D721Med (cell line): ENCODE measurements around the gene SPA17.

Experiments
- DNase-seq: peaks from one replicate; pipeline ENCODE4 v3.0.0; 2011; ENCODE audit warnings: low spot score; ENCODE audit not compliant: insufficient read length
- FAIRE-seq: peaks from 2 replicates; lab custom pipeline; 2011; peaks lifted over from hg19 to GRCh38; lab: Jason Lieb, UNC
- TF ChIP-seq, protein P1 (sequence below): IDR thresholded peaks from 2 replicates; pipeline ENCODE4 v1.5.1; 2012; ENCODE audit warnings: mild to moderate bottlenecking, control low read depth; ENCODE audit not compliant: insufficient read depth; ENCODE audit errors: missing control alignments

The SPA17 gene

DNA sequence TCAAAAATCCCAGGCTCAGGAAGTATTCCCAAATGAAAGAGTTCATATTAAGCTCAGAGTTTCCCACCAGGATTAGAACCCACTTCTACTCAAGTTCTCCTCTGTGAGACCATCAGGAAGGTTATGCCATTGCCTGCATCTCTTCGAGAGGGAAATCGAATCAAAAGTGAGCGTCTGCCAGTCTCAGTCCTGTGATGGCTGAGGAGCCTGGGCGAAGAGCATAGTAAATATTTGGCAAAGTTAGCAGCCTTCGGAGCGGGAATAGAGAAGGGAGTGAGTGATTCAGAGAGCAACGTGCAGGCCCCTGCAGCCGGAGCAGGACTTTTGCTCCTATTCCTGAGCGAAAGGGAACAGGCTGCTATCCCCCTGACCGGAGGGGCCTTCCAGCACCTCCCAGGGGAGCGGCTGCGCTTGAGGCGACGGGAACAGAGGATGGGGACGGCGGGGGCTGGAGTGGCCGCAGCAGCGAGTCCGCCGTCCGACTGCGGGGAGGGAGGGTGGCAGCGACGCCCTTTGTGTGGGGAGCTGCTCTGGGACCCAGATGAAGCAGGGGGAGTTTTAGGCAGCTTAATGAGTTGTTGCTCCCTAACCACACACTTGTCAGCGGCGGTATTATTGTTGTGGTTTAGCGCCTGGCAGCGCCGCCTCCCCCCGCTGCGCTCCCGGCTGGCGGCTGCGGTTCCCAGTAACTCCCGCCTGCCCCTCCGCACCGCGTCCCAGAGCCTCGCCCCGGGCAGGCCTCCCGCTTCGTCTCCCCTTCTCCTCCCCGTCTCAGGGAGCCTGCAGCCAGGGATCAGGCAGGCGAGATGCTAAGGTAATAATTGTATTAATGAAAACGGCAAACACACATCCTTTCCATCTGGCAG, 44.3 kb downstream of the SPA17 start:
- TF ChIP-seq, protein P1, sequence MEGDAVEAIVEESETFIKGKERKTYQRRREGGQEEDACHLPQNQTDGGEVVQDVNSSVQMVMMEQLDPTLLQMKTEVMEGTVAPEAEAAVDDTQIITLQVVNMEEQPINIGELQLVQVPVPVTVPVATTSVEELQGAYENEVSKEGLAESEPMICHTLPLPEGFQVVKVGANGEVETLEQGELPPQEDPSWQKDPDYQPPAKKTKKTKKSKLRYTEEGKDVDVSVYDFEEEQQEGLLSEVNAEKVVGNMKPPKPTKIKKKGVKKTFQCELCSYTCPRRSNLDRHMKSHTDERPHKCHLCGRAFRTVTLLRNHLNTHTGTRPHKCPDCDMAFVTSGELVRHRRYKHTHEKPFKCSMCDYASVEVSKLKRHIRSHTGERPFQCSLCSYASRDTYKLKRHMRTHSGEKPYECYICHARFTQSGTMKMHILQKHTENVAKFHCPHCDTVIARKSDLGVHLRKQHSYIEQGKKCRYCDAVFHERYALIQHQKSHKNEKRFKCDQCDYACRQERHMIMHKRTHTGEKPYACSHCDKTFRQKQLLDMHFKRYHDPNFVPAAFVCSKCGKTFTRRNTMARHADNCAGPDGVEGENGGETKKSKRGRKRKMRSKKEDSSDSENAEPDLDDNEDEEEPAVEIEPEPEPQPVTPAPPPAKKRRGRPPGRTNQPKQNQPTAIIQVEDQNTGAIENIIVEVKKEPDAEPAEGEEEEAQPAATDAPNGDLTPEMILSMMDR = no peak
- FAIRE-seq (no peak), DNase-seq (no peak)

DNA sequence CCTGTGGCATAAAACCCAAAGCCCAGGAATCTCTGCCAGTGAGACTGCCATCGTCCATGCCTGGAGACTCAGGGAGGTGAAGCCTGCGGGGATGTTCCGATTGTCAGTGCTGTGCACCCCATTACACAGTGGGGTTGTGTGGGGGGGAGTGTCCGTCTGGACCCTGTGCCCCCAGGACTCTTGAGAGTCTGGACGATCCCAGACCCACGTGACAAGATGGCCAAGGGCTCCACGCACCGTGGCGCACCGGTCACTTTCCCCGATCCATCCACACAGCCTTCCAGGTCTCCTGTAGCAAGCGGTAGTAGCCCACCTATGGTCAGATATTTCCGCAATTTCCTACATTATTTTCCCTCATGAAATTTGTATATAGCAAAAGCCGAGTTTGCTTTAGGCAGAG, 45.1 kb downstream of the SPA17 start:
- no peak for FAIRE-seq
- TF ChIP-seq, protein P1 = no peak
- no peak for DNase-seq

DNA sequence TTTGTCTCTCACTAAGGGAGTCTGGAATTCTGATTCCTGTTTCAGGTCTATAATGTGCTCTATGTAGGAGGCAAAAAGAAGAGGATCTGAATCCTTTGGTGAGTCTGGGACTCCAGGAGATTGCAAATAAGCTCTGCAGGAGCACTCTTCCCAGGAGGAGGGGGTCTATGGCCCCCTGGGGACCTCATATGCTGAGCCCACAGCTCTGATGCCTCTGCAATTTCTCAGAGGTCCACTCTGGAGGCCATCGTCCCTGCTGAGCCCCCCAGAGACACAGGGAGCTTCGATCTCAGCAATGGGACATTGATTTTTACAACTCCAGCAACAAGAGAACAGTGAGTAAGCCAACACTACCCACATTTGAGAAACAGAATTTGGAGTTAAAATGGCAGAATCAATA, 45.8 kb downstream of the SPA17 start:
- TF ChIP-seq, protein P1 = no peak

DNA sequence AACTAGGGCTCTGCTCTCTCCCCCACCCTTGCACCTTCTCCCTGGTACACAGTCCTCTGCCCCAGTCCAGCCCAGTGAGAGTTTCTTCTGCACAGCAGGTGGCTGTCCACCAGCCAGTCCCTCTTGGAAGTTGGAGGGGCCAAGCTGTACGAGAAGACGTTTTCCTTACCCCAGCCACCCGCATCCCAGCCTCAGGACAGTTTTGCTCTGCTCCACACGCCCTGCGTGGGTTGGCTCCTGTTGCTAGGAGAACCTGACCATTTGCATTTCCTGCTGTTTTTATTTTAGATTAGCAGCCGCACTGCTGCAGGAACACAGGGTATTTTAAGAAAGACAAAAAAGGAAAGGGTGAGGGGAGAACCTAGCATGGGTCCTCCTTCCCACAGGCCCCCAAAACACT, 48.5 kb downstream of the SPA17 start:
- TF ChIP-seq, protein P1 = no peak
- FAIRE-seq = no peak
- no peak for DNase-seq

More for the DNA sequence above, 45.8 kb downstream of the SPA17 start:
- FAIRE-seq (no peak), DNase-seq (no peak)

DNA sequence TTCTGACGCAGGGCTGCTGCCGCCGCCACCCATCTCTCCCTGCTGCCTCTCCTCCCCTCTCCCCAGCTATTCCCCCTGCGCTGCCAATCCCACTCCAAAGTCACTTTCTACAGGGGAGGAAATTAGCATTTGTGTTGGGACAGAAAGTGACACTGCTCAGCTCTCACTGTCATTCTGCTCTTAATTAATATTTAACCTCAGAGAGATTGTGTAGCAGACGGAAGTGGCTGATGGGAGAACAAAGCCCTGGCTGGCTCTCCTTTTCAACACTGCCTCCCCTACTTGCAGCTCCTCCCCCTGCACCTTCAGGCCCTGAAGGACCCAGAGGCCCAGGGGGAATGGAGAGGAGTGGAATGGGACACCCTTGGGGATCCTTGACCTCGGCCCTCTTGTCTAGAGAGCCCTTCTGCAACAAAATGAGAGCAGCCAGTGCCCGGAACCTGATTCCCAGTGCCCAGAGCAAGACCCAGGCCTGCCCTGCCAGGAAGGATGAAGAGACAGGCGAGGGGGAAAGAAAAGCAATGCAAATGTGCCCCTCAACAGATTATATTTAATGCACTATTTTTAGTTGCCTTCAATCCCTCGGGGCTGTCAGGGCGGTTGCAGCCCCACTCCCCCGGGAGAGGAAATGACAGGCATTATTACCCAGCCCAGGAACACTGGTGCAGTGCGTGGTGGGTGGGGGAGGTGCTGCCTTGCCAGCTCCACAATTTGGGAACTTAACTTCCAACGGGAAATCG, 51.4 kb downstream of the SPA17 start:
- FAIRE-seq (no peak), DNase-seq (no peak)
- TF ChIP-seq, protein P1 = no peak

DNA sequence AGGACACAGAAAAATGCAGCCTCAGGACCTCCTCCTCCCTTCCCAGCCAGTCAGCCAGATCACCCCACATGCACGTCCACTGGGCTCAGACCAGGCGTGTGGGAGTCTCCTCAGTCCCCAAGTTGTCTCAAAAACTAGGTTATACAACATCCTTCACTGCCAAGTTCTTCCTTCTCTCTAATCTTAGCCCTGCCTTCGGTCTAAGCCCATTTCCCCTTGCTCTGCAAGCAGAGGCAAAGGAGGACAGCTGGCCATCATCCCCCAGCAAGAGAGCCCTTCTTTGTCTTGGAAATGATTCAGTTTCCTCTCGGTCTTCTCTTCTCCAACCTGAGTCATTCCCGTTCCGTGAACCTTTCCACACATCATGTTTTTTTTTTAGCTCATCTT, 52.0 kb downstream of the SPA17 start:
- FAIRE-seq = no peak
- no peak for DNase-seq
- TF ChIP-seq, protein P1 = no peak
